HEK293T (cell line): Measurements from ENCODE around the gene CTPS2.

ENCODE experiments used
- CTCF ChIA-PET: fragments of 350-600 bp; formaldehyde crosslinking; extraction: SDS; loops from one replicate; lab custom pipeline; 2021; ENCODE audit warnings: antibody characterized with exemption, inconsistent platforms; lab: Yijun Ruan, JAX
- POLR2A ChIA-PET: fragments of 350-600 bp; formaldehyde crosslinking; extraction: SDS; loops from one replicate; lab custom pipeline; 2020; ENCODE audit warnings: antibody characterized with exemption, inconsistent platforms; lab: Yijun Ruan, JAX
- DNase-seq: peaks from one replicate; pipeline ENCODE4 v3.0.0; 2012; ENCODE audit warnings: mixed read lengths; ENCODE audit errors: extremely low spot score
- ARNT ChIP-seq: fragments of 450-650 bp; IDR thresholded peaks from 2 replicates; pipeline ENCODE4 v1.6.1; 2017; ENCODE audit warnings: mild to moderate bottlenecking
- BHLHE40 ChIP-seq: fragments of 450-650 bp; IDR thresholded peaks from 2 replicates; pipeline ENCODE4 v1.6.1; 2016; ENCODE audit warnings: mild to moderate bottlenecking, moderate library complexity, borderline replicate concordance
- ELF4 ChIP-seq: fragments of 450-650 bp; IDR thresholded peaks from 2 replicates; pipeline ENCODE4 v1.6.1; 2017; ENCODE audit warnings: antibody characterized with exemption
- FOXA1 ChIP-seq: fragments of 450-650 bp; IDR thresholded peaks from 2 replicates; pipeline ENCODE4 v1.6.1; 2016; ENCODE audit warnings: mild to moderate bottlenecking
- FOXM1 ChIP-seq: fragments of 450-650 bp; IDR thresholded peaks from 2 replicates; pipeline ENCODE4 v1.6.1; 2017; ENCODE audit warnings: mild to moderate bottlenecking, borderline replicate concordance
- HDGF ChIP-seq: fragments of 450-650 bp; IDR thresholded peaks from 2 replicates; pipeline ENCODE4 v1.6.1; 2017; ENCODE audit warnings: antibody characterized with exemption, borderline replicate concordance
- LEF1 ChIP-seq: fragments of 450-650 bp; IDR thresholded peaks from 2 replicates; pipeline ENCODE4 v1.6.1; 2017; ENCODE audit warnings: mild to moderate bottlenecking, borderline replicate concordance
- NFRKB ChIP-seq: fragments of 450-650 bp; IDR thresholded peaks from 2 replicates; pipeline ENCODE4 v1.6.1; 2016; ENCODE audit warnings: mild to moderate bottlenecking, moderate library complexity
- SP1 ChIP-seq: fragments of 450-650 bp; IDR thresholded peaks from 2 replicates; pipeline ENCODE4 v1.6.1; 2017
- SUZ12 ChIP-seq: fragments of 450-650 bp; IDR thresholded peaks from 2 replicates; pipeline ENCODE4 v1.6.1; 2016; ENCODE audit warnings: mild to moderate bottlenecking
- ZNF384 ChIP-seq: fragments of 450-650 bp; IDR thresholded peaks from 2 replicates; pipeline ENCODE4 v1.6.1; 2016
- TF ChIP-seq, protein P1 (sequence below): fragments of 450-650 bp; IDR thresholded peaks from 2 replicates; pipeline ENCODE4 v1.6.1; 2016

The CTPS2 gene

GRCh38 chrX:16544969-16545368, 167.5 kb downstream of the CTPS2 start:
- DNase-seq, result no peak
- POLR2A ChIA-PET, result no interaction called here
- CTCF ChIA-PET, result no interaction called here
- TF ChIP-seq, protein P1, sequence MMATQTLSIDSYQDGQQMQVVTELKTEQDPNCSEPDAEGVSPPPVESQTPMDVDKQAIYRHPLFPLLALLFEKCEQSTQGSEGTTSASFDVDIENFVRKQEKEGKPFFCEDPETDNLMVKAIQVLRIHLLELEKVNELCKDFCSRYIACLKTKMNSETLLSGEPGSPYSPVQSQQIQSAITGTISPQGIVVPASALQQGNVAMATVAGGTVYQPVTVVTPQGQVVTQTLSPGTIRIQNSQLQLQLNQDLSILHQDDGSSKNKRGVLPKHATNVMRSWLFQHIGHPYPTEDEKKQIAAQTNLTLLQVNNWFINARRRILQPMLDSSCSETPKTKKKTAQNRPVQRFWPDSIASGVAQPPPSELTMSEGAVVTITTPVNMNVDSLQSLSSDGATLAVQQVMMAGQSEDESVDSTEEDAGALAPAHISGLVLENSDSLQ, result no peak
- TF ChIP-seq NFRKB, result no peak
- no peak for TF ChIP-seq SUZ12
- no peak for TF ChIP-seq FOXM1
- TF ChIP-seq ELF4, result no peak
- no peak for TF ChIP-seq FOXA1
- TF ChIP-seq ZNF384, result no peak
- no peak for TF ChIP-seq SP1
- TF ChIP-seq BHLHE40, result no peak
- TF ChIP-seq ARNT, result no peak
- no peak for TF ChIP-seq LEF1
- TF ChIP-seq HDGF, result no peak
